GM18861 (cell line): Measurements from ENCODE around the gene POLH.
"Not testable (repeated sequence)": the region's sequence is repeated elsewhere in the genome, so short reads cannot be mapped to it uniquely, and the experiment has no call there.

Experiments used
- ATAC-seq: cut with Tn5 transposase; IDR thresholded peaks from one replicate; pipeline ENCODE4 v1.9.1; 2021; ENCODE audit not compliant: unreplicated experiment

POLH gene

GRCh38 chr6:43575772-43576551 is at the start of gene POLH, which contains the start of gene XPO5:
Gene POLH, plus strand, starts transcription at chr6:43576185. Its CDS starts 6,135 bp downstream, at chr6:43582320.
Gene XPO5, minus strand, starts transcription at chr6:43576038. Its CDS starts 174 bp downstream, at chr6:43575864.
- ATAC-seq, result peak; percentile 75

- ATAC-seq, result no peak
Measured at GRCh38 chr6:43532201-43532600, 43.8 kb upstream of the POLH start.

GRCh38 chr6:43538986-43539385 is 37.0 kb upstream of the POLH start:
- not testable (repeated sequence) for ATAC-seq

DNA sequence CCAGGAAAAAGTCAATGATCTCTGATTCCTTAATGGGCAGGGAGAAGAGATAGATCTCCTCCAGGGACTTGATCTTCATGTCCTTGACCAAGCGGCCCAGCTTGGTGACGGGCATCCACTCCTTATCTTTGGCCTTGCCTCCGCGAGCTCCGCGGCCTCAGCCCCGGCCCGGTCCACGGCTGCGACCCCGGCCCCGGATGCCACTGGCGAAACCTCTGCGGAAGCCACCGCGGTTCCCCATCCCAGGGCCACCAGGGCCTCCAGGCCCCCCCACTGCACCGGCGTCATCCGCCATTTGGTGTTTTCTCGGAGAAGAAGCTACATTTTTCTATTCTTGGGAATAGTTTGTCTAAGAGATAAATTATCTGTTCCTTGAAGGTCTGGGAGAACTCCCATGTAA is 36.6 kb upstream of the POLH start:
- not testable (repeated sequence) for ATAC-seq

- no peak for ATAC-seq
Measured at GRCh38 chr6:43540507-43540906, 35.5 kb upstream of the POLH start.

- no peak for ATAC-seq
Measured at GRCh38 chr6:43541774-43542471, 34.1 kb upstream of the POLH start.

- ATAC-seq, result no peak
Measured at GRCh38 chr6:43544461-43544860, 31.5 kb upstream of the POLH start.

GRCh38 chr6:43547222-43547621 is 28.8 kb upstream of the POLH start:
- no peak for ATAC-seq

GRCh38 chr6:43557620-43558019 is 18.4 kb upstream of the POLH start:
- not testable (repeated sequence) for ATAC-seq

DNA sequence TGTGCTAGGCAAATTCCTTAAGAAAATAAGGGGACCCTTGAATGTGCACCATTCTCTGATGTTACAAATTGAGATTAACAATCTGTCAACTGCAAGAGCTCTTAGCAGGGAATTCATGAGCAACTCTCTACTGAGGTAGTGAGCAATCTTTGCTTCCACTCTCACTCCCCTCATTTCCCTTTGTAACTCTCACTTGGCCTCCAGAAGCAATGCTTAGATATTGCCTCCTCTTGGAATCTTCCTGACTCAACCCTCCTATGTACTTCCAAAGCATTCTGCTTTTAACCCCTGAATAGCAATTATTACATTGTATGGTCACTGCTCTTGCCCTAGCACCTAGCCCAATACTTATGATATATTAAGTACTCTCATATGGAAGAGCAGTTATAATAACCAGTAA is 16.7 kb upstream of the POLH start:
- ATAC-seq, result no peak

DNA sequence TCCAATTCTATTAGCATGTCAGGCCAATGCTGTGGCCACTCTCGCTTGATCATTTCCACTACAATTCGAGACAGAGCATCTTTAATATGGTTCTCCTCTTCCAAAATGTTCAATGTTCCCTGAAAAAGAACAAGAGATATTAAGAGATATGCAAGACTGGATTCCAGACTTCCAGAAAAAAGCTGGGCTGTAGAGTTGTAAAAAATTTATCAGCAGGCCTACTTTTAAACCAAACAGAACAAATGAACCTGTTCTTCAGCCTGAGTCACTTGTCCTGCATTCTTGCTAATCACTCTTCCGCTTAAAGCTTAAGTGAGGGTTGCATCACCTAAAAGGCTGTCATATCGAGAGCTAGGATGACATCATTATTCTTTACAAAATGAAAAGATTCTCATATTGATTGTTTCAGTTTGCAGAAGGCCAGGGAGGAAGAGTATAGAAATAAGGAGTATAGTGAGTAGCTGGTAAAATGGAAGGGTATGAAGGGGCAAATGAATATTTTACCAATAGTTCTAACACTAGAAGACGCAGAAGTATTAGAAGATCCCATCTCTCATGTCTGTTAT is 5.0 kb upstream of the POLH start:
- ATAC-seq, result no peak

DNA sequence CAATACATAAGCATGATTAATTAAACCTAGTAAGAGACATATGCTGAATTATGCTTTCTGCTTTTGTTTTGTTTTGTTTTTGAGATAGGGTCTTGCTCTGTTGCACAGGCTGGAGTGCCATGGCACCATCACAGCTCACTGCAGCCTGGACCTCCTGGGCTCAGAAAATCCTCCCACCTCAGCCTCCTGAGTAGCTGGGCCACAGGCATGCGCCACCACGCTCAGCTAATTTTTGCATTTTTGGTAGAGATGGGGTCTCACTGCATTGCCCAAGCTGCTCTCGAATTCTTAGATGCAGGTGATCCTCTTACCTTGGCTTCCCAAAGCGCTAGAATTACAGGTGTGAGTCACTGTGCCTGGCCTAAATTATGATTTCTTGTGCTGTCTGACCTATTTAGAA is 4.0 kb upstream of the POLH start:
- no peak for ATAC-seq

DNA sequence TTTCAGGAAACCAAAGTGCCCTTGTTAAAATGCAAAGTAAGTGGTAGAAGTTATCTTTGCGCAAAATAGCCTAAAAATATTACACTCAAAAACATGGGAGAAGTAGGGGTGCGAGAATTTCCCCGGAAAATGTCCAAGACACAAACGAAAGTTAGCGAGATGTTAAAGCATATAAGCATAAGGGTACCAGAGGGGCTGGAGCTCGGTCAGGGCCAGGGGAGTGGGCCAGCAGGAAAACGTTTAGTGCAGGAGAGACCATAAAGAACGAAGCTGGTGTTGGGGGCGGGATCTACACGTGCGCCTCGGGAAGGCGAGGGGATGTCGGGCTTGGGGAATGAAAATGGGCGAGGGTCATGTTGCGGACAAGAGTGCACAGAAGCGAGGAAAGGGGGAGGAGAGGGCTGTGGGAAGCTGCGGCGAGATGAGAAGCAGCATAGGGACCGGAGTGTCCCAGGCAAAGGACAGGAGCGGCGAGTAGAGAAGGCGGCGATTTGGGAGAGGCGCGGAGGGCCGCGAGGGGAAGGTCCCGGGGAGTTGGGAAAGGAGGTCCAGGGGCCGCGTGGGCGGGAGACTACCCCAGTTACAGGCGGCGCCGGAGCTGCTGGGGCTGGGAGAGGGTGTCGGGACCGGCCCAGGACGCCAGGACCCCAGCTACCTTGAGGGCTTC is 747 bp upstream of the POLH start:
- peak; percentile 17 for ATAC-seq

DNA sequence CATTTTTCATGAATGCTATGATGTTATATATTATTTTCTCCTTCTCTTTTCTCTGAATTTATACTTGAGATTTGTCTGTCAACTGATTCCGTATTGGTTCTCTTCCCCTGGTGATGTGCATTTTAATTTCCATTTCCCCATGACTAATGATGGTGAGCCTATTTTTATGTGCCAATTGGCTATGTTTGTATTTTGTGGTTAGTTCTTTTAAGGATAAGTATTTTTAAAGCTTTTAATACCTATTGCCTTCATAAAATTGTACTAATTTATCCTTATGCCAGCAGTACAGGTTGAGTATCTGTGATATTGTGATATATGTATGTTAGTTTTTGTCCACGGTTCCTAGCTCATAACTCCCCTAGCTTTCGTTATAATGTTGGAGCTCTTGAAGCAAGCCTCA is 2.8 kb downstream of the POLH start:
- ATAC-seq, result no peak

GRCh38 chr6:43579171-43579570 is 3.2 kb downstream of the POLH start:
- no peak for ATAC-seq

- no peak for ATAC-seq
Measured at GRCh38 chr6:43582911-43583310, 6.9 kb downstream of the POLH start.

DNA sequence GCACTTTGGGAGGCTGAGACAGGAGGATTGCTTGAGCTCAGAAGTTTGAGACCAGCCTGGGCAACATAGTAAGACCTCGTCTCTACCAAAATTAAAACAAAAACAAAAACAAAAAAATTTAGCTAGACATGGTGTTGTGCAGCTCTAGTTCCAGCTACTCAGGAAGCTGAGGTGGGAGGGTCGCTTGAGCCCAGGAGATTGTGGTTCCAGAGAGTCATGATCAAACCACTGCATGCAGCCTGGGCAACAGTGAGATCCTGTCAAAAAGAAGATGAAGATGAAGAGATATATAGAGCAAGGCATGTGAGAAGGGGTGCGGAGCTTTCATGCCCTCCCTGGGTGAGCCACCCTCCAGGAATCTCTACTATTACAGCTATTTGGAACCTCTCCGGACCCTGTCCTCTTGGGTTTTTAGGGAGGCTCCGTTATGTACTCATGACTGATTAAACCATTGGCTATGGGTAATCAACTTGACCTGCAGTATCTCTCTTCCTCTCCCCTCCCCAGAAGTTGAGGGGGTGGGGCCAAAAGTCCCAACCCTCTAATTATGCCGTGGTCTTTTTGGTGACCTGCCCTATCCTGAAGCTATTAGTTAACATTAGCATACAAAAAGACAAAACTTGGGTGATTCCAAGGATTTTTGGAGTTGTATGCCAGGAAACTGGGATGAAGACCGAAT is 9.0 kb downstream of the POLH start:
- ATAC-seq, result no peak

- no peak for ATAC-seq
Measured at GRCh38 chr6:43588194-43588593, 12.2 kb downstream of the POLH start.

DNA sequence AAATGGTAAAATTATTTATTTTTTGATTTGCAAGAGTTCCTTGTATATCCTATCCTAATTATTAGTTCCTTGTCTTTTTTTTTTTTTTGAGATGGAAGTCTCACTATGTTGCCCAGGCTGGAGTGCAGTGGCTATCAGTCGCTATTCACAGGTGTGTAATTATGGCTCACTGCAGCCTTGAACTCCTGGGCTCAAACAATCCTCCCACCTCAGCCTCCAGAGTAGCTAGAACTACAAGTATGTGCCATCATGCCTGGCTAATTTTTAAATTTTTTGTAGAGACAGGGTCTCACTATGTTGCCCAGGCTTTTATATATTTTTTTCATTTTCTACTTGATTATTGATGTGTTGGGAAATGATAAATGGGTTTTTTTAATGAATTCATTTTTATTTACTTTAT is 13.6 kb downstream of the POLH start:
- ATAC-seq, result not testable (repeated sequence)

DNA sequence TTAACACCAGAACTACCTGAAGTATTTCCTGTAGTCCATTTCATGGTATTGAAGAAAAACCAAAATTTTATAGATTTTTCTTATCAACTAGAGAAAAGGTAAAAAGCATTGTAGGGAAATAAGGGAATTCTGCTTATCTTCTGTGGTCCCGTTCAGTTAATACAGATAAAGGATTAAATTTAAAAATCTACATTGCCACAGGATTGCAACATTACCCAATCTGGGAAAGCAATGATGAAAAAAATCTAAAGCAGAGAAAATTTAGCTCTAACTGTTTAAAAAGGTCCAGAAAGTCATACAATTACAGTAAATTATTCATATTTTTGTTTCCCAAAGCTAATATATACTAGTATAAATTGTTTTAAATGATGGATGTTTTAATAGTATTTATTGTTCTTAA is 18.0 kb downstream of the POLH start:
- no peak for ATAC-seq

DNA sequence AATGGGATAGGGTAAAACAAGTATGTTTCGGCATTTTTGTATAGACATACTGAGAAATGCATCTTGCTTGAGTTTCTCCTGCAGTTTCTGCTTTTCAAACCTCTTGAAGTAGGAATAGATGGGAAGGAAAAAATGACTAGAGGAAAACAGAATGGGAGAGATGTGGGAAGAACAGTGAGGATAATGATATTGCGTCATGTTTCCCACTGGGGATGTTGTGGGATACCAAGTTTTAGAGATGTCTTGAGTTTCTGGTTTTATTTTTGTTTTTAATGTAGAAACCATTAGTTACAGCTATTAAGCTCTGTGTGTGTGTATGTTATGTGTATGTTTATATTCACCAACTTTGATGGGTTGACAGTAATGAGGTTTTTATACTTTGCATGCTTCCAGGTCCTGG is 24.6 kb downstream of the POLH start:
- ATAC-seq, result no peak
